Left cardiac atrium (tissue), 4 donors: ENCODE results near the gene SSH2. TPM values are rescaled to one million over a fixed set of nuclear protein-coding genes. Genes with fewer than 3 reads are reported as not detected.
"Not testable (repeated sequence)": the region's sequence is repeated elsewhere in the genome, so short reads cannot be mapped to it uniquely, and the experiment has no call there.

Experiments used
- ATAC-seq, 2 donors: fragments of 200-7000 bp; cut with Tn5 transposase; one replicate each; pipeline ENCODE4 v1.9.1; 2020; ENCODE audit warnings: mild to moderate bottlenecking in 2 of 2, moderate library complexity in 2 of 2
- DNase-seq: peaks from one replicate; pipeline ENCODE4 v3.0.0-alpha.2; 2020
- intact Hi-C, 2 donors: fragments of 100-400 bp; cut with DNase I; formaldehyde crosslinking; loops; one replicate each; pipeline versions ENCODE4 v1.14.1 to v1.15.1; 2022 to 2023
- long read RNA-seq: library from polyadenylated mRNA; unstranded; transcript quantifications from one replicate; pipeline ENCODE4 v2.0.0, GENCODE V29; 2021
- total RNA-seq, 2 donors: library from RNA; stranded (reverse); fragmentation: NEBNext Ultra II Directional; extraction: Animal tissue kit (Norgen Biotek cat#: 25700); gene quantifications; one replicate each; pipeline ENCODE4 v1.2.1, GENCODE V29; 2021
- donor health status: DM: no; HTN: yes; CAD: no.
- donor health status: DM: no; HTN: yes; CAD: no; lungs with severe emphysema.
- donor health status: DM: yes; HTN: yes; CAD: no.
- donor health status: Dilated cardiomyopathy.

The SSH2 gene, protein sequence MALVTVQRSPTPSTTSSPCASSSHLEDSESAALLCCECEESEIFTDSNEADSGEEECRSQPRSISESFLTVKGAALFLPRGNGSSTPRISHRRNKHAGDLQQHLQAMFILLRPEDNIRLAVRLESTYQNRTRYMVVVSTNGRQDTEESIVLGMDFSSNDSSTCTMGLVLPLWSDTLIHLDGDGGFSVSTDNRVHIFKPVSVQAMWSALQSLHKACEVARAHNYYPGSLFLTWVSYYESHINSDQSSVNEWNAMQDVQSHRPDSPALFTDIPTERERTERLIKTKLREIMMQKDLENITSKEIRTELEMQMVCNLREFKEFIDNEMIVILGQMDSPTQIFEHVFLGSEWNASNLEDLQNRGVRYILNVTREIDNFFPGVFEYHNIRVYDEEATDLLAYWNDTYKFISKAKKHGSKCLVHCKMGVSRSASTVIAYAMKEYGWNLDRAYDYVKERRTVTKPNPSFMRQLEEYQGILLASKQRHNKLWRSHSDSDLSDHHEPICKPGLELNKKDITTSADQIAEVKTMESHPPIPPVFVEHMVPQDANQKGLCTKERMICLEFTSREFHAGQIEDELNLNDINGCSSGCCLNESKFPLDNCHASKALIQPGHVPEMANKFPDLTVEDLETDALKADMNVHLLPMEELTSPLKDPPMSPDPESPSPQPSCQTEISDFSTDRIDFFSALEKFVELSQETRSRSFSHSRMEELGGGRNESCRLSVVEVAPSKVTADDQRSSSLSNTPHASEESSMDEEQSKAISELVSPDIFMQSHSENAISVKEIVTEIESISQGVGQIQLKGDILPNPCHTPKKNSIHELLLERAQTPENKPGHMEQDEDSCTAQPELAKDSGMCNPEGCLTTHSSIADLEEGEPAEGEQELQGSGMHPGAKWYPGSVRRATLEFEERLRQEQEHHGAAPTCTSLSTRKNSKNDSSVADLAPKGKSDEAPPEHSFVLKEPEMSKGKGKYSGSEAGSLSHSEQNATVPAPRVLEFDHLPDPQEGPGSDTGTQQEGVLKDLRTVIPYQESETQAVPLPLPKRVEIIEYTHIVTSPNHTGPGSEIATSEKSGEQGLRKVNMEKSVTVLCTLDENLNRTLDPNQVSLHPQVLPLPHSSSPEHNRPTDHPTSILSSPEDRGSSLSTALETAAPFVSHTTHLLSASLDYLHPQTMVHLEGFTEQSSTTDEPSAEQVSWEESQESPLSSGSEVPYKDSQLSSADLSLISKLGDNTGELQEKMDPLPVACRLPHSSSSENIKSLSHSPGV (N-terminal part only)
- 10 to 100 TPM; 33.0 to 41.3 TPM for total RNA-seq
- long read RNA-seq, partial matches to known transcripts = 0 of 12 reads
- long read RNA-seq, other reads (novel, unspliced or antisense) = 11 of 12 reads

DNA sequence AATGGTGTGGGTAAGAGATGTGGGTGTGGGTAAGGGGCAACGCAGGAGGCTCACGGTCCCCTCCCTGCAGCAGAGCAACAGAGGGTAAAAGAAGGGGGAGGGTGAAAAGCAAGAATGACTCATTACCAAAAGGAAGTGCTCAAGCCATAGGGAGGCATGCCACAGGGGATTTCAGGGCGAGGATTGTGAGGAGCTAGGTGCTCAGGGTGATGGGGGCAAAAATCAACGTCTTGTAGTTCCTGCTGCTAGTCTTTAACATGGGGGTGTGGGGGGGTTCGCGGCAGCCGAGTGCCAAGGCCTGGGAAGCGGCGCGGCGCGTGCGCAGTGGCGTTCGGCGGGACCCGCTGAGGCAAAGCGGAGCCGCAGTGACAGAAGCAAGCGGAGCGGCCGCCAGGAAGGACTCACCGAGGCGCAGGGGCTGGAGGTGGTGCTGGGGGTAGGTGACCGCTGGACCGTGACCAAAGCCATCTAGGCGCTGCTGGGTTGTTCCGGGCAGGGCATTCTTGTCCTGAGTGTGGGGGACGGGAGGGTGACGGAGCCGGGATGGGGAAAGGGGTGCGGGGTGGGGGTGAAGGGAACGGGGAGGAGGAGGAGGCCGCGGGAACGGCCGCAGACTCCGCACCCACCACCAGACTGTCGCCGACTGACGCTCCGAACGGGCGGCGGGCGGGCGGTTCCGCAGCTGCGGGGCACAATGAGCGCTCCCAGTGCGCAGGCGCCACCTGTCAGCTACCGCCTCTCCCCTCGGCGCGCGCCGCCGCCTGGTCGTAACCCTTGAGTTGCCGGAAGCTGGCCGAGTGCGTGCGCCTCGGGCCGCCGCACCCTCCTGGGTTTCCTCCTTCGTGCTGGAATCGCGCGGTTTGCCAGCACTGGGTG is at the start of gene SSH2:
Gene SSH2, minus strand, starts transcription at position 696 of the 876 bp plus-strand sequence. Its CDS starts 228 bp downstream, at position 468.
- ATAC-seq (peak; percentile 96 to 97), DNase-seq (peak; percentile 92)
- intact Hi-C loops = loop anchor here (5.0 to 10.0 kb wide), 3 partner anchors 122 to 355 kb away; no protein-coding TSS in a partner anchor

DNA sequence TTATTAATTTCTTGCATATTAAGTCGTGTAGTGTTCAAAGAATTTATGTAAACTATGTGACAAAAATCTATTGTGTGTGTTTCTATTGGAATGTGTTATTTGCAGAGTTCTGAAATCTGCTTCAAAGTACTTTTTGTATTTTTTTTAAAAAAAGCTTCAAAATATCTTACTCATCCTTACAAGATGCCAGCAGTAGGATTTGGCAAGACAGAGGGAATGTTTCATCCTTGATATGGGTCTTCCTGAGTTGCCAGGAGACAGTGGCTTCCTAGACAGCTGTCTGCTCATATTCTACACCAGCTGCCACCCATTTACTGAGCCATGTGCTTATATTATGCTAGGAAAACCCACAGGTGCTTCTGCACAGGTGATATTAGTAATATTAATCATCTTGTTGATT is 47.8 kb upstream of the SSH2 start:
- no peak for DNase-seq
- intact Hi-C loops = no loop called here
- ATAC-seq = peak in 1 of 2 donors; percentile 81

DNA sequence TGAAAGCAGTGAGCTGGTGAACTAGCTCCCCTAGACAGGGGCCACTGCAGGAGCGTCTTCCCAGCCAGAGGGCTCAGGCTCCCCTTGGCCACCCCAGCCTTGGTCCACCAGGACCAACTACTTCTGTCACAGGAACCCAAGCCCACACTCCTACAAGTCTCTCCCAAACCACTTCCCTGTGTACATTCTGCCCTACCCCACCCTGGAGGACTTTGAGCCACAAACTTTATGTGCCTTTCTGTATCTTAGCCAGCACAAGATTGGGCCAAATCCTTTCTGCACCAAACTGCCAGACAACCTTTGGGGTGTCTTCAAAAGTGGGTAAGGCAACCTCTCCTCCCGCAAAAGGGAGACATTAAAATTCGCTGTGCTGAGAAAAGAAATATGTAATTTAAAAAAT is 43.0 kb upstream of the SSH2 start:
- no peak for ATAC-seq
- intact Hi-C loops = no loop called here
- DNase-seq = no peak

DNA sequence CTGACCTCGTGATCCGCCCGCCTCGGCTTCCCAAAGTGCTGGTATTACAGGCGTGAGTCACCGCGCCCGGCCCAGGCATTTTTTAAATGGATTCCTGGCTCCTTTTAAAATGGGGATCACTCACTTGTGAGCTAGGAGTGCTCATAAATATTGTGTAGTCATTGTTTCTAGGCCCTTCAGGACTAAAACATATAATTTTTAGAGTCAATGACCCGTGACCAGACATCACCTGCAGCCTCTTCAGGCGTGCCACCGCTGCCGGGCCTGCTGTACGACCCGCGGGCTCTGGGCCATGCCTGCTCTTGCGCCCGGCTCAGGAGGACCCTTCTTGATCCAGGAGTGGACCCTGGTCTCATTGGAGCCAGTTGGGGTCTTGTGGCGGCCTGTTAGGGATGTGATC is 42.2 kb upstream of the SSH2 start:
- ATAC-seq = no peak
- DNase-seq = no peak
- intact Hi-C loops = no loop called here

DNA sequence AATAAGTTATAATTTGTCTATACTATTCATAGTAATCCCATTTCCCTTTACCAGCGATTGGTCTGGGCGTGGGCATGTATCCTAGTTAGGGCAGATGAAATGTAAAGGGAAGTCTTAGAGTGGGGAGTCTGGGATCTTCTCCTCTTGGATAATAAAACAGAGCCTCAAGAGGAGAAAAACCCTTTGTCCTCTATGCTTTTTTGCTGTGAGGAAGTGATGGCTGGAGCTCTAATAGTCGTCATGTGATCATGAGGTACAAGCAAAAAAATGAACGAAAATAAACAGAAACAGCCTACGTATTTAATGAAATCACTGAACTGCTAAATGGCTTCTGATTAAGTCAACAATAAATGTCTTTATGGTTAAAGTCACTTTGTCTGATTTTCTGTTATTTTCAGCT is 38.2 kb upstream of the SSH2 start:
- no peak for DNase-seq
- ATAC-seq = no peak
- intact Hi-C loops = no loop called here

DNA sequence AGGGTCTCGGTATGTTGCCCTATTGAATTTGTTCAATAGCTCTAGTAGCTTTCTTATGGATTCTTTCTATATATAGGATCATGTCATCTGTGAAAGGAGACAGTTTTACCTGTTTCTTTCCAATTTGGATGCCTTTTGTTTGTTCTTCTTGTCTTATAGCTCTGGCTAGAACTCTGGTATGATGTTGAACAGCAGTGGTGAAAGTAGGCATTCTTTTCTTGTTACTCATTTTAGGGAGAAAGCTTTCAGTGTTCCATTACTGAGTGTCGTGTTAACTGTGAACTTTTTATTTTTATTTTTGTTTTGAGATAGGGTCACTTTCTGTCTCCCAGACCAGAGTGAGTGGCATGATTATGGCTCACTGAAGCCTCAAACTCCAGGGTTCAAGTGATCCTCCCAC is 32.6 kb upstream of the SSH2 start:
- DNase-seq (no peak), ATAC-seq (no peak)
- intact Hi-C loops = no loop called here

DNA sequence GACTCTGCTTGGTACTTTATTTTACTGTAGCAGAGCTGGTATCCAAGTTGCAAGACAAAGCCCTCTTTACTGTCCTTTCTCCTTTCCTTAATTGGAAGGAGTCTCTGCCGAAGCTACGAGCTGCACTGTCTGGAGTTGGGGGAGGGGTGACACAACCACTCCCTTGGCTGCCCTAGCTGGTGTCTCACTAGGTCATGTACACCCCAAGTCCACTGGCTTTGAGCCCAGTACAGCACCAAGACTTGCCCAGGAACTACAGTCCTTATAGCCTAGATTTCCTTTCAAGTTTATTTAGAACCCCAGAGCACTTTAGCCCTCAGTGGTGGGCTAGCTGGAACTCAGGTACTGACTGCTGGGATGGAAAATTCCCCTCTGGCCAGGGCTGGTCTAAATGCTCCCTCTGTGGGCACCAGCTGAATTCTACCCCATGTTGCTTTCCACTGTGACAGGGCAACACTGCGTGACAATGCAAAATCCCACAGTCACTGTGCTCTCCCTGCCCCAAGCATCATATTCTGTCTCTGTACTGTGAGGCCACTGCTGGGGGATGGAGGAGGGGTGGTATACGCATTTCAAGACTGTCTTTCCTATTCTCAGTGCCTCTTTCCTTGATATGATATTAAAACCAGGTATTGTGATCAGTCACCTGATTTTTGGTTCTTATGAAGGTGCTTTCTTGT is 29.8 kb upstream of the SSH2 start:
- DNase-seq (no peak), ATAC-seq (no peak)
- intact Hi-C loops = no loop called here

DNA sequence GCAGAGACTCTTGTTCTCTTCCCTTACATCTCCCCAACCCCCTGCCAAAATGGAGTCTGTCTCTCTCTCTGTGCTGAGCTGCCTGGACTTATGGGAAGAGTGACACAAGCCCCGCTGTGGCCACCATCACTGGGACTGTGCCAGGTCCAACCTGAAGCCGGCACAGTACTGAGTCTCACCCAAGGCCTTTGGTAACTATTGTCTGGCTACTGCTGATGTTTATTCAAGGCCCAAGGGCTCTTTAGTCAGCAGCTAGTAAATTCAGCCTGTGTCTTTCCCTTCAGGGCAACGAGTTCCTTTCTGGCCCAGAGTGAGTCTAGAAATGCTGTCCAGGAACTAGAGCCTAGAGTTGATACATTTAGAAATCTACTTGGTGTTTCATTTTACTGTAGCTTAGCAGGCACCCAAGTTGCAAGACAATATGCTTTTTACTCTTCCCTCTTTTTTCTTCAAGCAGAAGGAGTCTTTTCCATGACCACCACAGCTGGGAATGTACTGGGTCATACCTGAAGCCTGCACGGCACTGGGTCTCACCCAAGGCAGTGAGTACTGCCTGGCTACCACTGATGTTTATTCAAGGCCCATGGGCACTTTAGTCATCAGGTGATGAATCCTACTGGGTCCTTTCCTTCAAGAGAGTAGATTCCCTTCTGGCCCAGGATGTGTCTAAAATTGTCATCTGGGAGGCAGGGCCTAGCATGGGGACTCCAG is 29.1 kb upstream of the SSH2 start:
- intact Hi-C loops = no loop called here
- DNase-seq = no peak
- ATAC-seq = no peak

DNA sequence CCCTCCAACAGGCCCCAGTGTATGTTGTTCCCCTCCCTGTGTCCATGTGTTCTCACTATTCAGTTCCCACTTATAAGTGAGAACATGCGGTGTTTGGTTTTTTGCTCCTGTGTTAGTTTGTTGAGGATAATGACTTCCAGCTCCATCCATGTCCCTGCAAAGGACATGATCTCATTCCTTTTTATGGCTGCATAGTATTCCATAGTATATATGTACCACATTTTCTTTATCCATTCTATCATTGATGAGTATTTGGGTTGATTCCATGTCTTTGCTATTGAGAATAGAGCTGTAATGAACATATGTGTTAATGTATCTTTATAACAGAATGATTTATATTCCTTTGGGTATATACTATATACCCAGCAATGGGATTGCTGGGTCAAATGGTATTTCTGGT is 27.5 kb upstream of the SSH2 start:
- intact Hi-C loops, ATAC-seq, DNase-seq: not testable (repeated sequence)

DNA sequence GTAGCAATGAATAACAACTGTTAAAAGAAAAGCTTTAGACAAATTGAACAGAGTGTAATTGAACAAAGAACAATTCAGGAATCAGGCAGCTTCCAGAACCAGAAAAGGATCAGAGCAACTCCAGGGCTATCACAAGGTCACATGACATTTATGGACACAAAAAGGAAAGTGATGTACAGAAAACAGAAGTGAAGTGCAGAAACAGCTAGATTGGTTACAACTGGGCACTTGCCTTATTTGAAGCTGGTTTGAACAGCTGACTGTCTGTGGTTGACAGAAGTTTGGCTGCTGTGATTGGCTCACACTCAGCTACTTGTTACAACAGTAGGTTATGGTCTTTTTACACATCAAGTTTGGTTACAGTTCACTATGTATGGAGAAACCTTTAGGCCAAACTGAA is 26.2 kb upstream of the SSH2 start:
- intact Hi-C loops = no loop called here
- DNase-seq = no peak
- ATAC-seq = no peak

DNA sequence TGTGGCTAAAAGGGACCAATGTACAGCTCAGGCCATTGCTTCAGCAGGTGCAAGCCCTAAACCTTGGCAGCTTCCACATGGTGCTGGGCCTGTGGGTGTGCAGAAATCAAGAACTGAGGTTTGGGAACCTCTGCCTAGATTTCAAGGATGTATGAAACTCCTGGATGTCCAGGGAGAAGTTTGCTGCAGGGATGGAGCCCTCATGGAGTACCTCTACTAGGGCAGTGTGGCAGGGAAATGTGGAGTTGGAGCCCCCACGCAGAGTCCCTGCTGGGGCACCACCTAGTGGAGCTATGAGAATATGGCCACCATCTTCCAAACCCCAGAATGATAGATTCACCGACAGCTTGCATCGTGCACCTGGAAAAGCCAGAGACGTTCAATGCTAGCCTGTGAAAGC is 24.4 kb upstream of the SSH2 start:
- DNase-seq (no peak), ATAC-seq (no peak)
- intact Hi-C loops = no loop called here

DNA sequence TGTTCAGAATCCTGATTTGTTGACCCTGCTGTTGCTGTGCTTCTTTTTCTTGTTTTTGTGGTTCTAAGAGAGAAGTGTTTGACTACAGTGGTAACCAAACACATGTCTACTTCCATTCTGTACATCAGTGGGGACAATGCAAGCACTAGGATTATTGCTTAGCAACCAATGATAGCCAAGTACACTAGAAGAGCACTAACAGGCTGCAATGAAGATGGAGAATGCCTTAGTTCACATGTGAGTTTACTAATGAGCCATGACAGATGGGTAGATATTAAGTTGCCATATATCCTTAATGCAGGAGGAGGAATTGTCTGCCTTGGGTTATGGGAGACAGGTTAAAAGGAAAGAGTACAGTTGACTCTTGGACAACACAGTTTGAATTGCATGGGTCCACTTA is 19.7 kb upstream of the SSH2 start:
- intact Hi-C loops = no loop called here
- no peak for DNase-seq
- no peak for ATAC-seq

DNA sequence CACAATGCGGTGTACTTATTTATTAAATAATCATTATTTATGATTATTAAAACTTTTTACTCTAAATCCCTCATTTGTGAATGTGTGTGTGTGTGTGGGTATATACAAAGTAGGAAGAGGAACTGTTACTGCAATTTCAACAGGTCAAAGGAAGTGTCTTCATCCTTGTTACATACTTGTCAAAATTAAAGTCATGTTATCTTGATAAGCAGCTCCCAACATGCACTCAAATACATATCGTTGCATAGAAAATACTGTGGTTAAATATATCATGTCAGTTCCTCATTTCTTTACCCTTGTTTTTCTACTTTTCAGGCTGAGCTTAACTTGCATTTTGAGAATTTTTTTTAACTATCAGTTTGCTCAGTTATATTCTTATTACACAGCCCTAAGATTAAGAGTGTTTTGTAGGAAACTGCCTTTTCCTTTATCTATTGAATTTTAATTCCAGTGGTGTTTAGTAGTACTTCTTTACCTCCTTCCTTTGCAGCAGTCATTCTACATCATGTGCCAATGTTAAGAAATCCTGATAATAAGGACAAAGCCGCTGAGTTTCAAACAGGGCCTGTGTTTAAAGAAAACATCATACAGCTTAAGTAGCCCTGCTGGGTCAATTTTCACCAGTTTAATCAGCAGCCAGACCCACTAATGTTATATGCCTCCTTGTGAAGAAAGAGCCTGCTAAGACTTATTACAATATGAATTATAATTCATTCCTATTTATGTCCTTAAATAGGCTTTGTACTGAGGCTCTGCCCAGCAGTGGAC is 18.6 kb upstream of the SSH2 start:
- intact Hi-C loops = no loop called here
- DNase-seq (no peak), ATAC-seq (no peak)

DNA sequence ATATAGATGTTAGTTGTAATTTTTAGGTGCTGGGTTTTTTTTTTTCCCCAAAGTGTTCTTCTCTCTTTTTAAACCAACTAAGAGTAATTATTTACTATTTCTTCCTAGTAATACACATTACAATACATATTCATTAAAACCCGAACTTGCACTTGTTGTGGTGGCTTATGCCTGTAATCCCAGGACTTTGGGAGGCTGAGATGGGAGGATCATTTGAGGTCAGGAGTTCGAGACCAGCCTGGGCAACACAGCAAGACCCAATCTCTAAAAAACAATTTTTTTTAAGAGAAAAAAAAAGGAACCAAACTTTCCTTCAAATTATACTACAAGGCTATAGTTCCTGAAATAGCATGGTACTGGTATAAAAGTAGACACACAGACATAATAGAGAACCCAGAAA is 15.3 kb upstream of the SSH2 start:
- DNase-seq = no peak
- intact Hi-C loops = no loop called here
- no peak for ATAC-seq

DNA sequence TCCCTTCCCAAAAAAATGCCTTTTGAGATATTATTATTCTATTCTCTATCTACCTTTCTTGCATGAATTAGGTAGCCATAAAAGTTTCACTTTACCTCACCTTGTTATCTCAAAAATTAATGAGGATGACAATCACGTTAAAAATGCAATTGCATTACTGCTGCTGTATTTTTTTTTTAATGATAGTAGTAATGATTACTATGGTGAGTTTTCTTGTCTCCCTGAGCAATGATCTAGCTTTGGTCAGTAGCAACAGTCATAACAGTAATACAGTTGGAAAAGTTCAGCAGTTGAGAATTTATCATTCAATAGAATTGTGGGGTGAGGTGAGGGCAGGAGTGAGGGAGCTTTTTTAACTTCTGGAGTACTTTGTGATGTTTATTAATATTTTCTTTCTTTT is 11.3 kb upstream of the SSH2 start, which contains the start of gene EFCAB5:
Gene EFCAB5, plus strand, starts transcription at position 301 of the 400 bp plus-strand sequence. CDS start 163 bp downstream, outside the sequence.
- ATAC-seq (no peak), DNase-seq (no peak)
- intact Hi-C loops = no loop called here

DNA sequence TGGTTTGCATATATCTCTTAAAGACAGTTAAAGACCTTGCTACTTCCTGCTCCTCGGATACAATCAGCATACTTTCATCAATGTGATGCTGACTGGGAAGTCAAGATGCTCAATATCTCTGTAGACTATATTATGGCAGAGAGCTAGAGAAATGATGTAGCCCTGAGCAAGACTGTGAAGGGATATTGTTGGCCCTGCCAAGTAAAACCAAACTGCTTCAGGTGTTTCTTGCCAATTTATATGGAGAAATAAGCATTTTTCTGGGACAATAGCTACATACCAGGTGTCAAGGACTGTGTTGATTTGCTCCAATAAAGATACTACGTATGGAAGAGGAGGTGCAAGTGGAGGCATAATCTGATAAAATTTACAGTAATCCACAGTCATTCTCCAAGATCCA is 6.7 kb upstream of the SSH2 start:
- DNase-seq = no peak
- no peak for ATAC-seq
- intact Hi-C loops = loop anchor here in 1 of 2 donors (10.0 kb wide), 1 partner anchor 362 kb away; no protein-coding TSS in a partner anchor
